Panc1 (cell line): ENCODE data around the gene GABRG3. TPM values are rescaled to one million over a fixed set of nuclear protein-coding genes. Genes with fewer than 3 reads are reported as not detected.

Experiments
- ATAC-seq: fragments of 200-7000 bp; cut with Tn5 transposase; 2 replicates; pipeline ENCODE4 v1.9.1; 2020; ENCODE audit warnings: mild to moderate bottlenecking, moderate library complexity
- BruUV-seq: library from RNA; stranded (reverse); fragments of 400-500 nt; replicated peaks from 2 replicates; lab custom pipeline; 2021; lab: Mats Ljungman, UMichigan
- CTCF ChIA-PET: fragments of 300-600 bp; sonication (Branson Sonifier 250); formaldehyde crosslinking; loops from one replicate; lab custom pipeline; 2022; ENCODE audit warnings: antibody characterized with exemption; lab: Charles Lee
- POLR2A ChIA-PET: fragments of 300-600 bp; sonication (Branson Sonifier 250); formaldehyde crosslinking; loops from one replicate; lab custom pipeline; 2022; ENCODE audit warnings: antibody characterized with exemption; lab: Charles Lee
- DNase-seq: peaks from one replicate; pipeline ENCODE4 v3.0.0-alpha.2; 2010; ENCODE audit warnings: low read depth, low spot score
- H3K27ac ChIP-seq: 2 replicates; pipeline ENCODE4 v1.5.1; 2011; ENCODE audit warnings: mild to moderate bottlenecking, low read length, inconsistent platforms
- H3K27me3 ChIP-seq: fragments of 200-500 bp; sonication (Bioruptor generic); 2 replicates; pipeline ENCODE4 v1.6.0; 2014; ENCODE audit warnings: low read length, inconsistent platforms; ENCODE audit not compliant: control insufficient read depth, insufficient read depth
- H3K36me3 ChIP-seq: fragments of 200-500 bp; sonication (Bioruptor generic); 2 replicates; pipeline ENCODE4 v1.5.1; 2014; ENCODE audit warnings: inconsistent platforms, mild to moderate bottlenecking, low read length, moderate library complexity; ENCODE audit not compliant: control insufficient read depth, insufficient read depth
- H3K4me1 ChIP-seq: 2 replicates; pipeline ENCODE4 v1.5.1; 2011; ENCODE audit warnings: inconsistent platforms, mild to moderate bottlenecking, low read length, moderate library complexity; ENCODE audit not compliant: control insufficient read depth, insufficient read depth
- H3K4me3 ChIP-seq, 2 experiments: 2 replicates each; pipeline ENCODE4 v1.5.1; 2011 to 2012; ENCODE audit warnings: low read depth in 2 of 2, low read length in 2 of 2, mild to moderate bottlenecking in 2 of 2, inconsistent platforms in 1 of 2, moderate library complexity in 1 of 2
- H3K9me3 ChIP-seq: fragments of 200-500 bp; sonication (Bioruptor generic); 2 replicates; pipeline ENCODE4 v1.5.1; 2014; ENCODE audit warnings: low read depth, mild to moderate bottlenecking, inconsistent platforms, low read length, moderate library complexity; ENCODE audit not compliant: control insufficient read depth, insufficient read depth
- POLR2AphosphoS5 ChIP-seq: IDR thresholded peaks from 2 replicates; pipeline ENCODE4 v1.6.1; 2012; ENCODE audit warnings: mild to moderate bottlenecking, low read depth, low read length, moderate library complexity
- SIN3A ChIP-seq: IDR thresholded peaks from 2 replicates; pipeline ENCODE4 v1.6.1; 2012; ENCODE audit warnings: low read depth, mild to moderate bottlenecking, low read length, moderate library complexity, borderline replicate concordance; ENCODE audit not compliant: insufficient read depth
- TCF7L2 ChIP-seq: IDR thresholded peaks from 2 replicates; pipeline ENCODE4 v1.6.1; 2011; ENCODE audit warnings: mild to moderate bottlenecking, low read depth, low read length, inconsistent platforms
- in situ Hi-C: cut with HindIII; loops from 2 replicates; pipeline ENCODE4 v1.10.0; 2016; ENCODE audit warnings: low sequenced_read_pairs, low pct_unique_long_range_greater_than_20kb
- intact Hi-C: fragments of 100-400 bp; cut with micrococcal nuclease; formaldehyde crosslinking; loops from one replicate; pipeline ENCODE4 v1.10.0; 2022; ENCODE audit not compliant: unreplicated experiment
- total RNA-seq: library from RNA; stranded (reverse); gene quantifications from one replicate; pipeline ENCODE4 v1.2.1, GENCODE V29; 2021; ENCODE audit not compliant: unreplicated experiment
- TF ChIP-seq, protein P1 (sequence below), 2 experiments: IDR thresholded peaks; 2 replicates each; pipeline ENCODE4 v1.6.1; 2011 to 2012; ENCODE audit warnings: low read depth in 2 of 2, control low read depth in 1 of 2, low read length in 1 of 2, mild to moderate bottlenecking in 1 of 2, moderate library complexity in 1 of 2; ENCODE audit not compliant: insufficient read depth in 1 of 2
- TF ChIP-seq, protein P2 (sequence below): fragments of 450-650 bp; IDR thresholded peaks from 2 replicates; pipeline ENCODE4 v1.5.1; 2017; ENCODE audit warnings: mild to moderate bottlenecking

The GABRG3 gene
- total RNA-seq, 1 experiment from 2014 or later: not detected

GRCh38 chr15:27448234-27448633 is 477.3 kb downstream of the GABRG3 start:
- intact Hi-C loops: no loop called here
- no peak for TF ChIP-seq SIN3A
- no peak for TF ChIP-seq TCF7L2
- TF ChIP-seq, protein P1, sequence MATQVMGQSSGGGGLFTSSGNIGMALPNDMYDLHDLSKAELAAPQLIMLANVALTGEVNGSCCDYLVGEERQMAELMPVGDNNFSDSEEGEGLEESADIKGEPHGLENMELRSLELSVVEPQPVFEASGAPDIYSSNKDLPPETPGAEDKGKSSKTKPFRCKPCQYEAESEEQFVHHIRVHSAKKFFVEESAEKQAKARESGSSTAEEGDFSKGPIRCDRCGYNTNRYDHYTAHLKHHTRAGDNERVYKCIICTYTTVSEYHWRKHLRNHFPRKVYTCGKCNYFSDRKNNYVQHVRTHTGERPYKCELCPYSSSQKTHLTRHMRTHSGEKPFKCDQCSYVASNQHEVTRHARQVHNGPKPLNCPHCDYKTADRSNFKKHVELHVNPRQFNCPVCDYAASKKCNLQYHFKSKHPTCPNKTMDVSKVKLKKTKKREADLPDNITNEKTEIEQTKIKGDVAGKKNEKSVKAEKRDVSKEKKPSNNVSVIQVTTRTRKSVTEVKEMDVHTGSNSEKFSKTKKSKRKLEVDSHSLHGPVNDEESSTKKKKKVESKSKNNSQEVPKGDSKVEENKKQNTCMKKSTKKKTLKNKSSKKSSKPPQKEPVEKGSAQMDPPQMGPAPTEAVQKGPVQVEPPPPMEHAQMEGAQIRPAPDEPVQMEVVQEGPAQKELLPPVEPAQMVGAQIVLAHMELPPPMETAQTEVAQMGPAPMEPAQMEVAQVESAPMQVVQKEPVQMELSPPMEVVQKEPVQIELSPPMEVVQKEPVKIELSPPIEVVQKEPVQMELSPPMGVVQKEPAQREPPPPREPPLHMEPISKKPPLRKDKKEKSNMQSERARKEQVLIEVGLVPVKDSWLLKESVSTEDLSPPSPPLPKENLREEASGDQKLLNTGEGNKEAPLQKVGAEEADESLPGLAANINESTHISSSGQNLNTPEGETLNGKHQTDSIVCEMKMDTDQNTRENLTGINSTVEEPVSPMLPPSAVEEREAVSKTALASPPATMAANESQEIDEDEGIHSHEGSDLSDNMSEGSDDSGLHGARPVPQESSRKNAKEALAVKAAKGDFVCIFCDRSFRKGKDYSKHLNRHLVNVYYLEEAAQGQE (IDR thresholded peaks at IDR 0.05; ENCODE audit: insufficient read depth in 1 of 2, low read depth in 2 of 2, low read length in 1 of 2): no peak
- TF ChIP-seq POLR2AphosphoS5: no peak
- TF ChIP-seq, protein P2, sequence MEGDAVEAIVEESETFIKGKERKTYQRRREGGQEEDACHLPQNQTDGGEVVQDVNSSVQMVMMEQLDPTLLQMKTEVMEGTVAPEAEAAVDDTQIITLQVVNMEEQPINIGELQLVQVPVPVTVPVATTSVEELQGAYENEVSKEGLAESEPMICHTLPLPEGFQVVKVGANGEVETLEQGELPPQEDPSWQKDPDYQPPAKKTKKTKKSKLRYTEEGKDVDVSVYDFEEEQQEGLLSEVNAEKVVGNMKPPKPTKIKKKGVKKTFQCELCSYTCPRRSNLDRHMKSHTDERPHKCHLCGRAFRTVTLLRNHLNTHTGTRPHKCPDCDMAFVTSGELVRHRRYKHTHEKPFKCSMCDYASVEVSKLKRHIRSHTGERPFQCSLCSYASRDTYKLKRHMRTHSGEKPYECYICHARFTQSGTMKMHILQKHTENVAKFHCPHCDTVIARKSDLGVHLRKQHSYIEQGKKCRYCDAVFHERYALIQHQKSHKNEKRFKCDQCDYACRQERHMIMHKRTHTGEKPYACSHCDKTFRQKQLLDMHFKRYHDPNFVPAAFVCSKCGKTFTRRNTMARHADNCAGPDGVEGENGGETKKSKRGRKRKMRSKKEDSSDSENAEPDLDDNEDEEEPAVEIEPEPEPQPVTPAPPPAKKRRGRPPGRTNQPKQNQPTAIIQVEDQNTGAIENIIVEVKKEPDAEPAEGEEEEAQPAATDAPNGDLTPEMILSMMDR: no peak
- in situ Hi-C loops: no loop called here
- no peak overlapping the region for H3K4me3 ChIP-seq
- ChIA-PET POLR2A (no interaction called here), CTCF (no interaction called here)
- BruUV-seq: no TSS peak
- no peak for DNase-seq
- no peaks in the 10 kb centered on the region for H3K4me1 ChIP-seq
- no peaks in the 10 kb centered on the region for H3K9me3 ChIP-seq
- no peaks in the 10 kb centered on the region for H3K36me3 ChIP-seq
- no peak for ATAC-seq
- H3K27me3 ChIP-seq: no peaks in the 10 kb centered on the region
- no peak overlapping the region for H3K27ac ChIP-seq

- Histone ChIP-seq H3K9me3 (no peaks in the 10 kb centered on the region), H3K4me3 (no peak overlapping the region), H3K4me1 (no peaks in the 10 kb centered on the region), H3K36me3 (no peaks in the 10 kb centered on the region), H3K27ac (no peak overlapping the region), H3K27me3 (no peaks in the 10 kb centered on the region)
- no TSS peak for BruUV-seq
- in situ Hi-C loops (no loop called here), intact Hi-C loops (no loop called here)
- ATAC-seq (no peak), DNase-seq (no peak)
- ChIA-PET POLR2A (no interaction called here), CTCF (no interaction called here)
- no peak for TF ChIP-seq POLR2AphosphoS5
- TF ChIP-seq, protein P1 (IDR thresholded peaks at IDR 0.05; ENCODE audit: insufficient read depth in 1 of 2, low read depth in 2 of 2, low read length in 1 of 2): no peak
- TF ChIP-seq, protein P2: no peak
- TF ChIP-seq SIN3A: no peak
- TF ChIP-seq TCF7L2: no peak
Measured at GRCh38 chr15:27448986-27449385, 478.0 kb downstream of the GABRG3 start.
